IMR-90 (cell line): ENCODE data around the gene SLC39A3. TPM values are rescaled to one million over a fixed set of nuclear protein-coding genes. Genes with fewer than 3 reads are reported as not detected.

ENCODE experiments used
- ATAC-seq: fragments of 200-7000 bp; cut with Tn5 transposase; 2 replicates; pipeline ENCODE4 v1.9.1; 2020; ENCODE audit warnings: low read depth, mild to moderate bottlenecking, moderate library complexity
- BruUV-seq: library from RNA; stranded (reverse); fragments of 400-500 nt; replicated peaks from 2 replicates; lab custom pipeline; 2021; lab: Mats Ljungman, UMichigan
- CTCF ChIA-PET: fragments of 300-600 bp; formaldehyde crosslinking; extraction: SDS; loops from one replicate; lab custom pipeline; 2021; ENCODE audit warnings: antibody characterized with exemption; lab: Yijun Ruan, JAX
- POLR2A ChIA-PET: fragments of 300-600 bp; sonication (Branson Sonifier 250); formaldehyde crosslinking; loops from one replicate; lab custom pipeline; 2022; ENCODE audit warnings: antibody characterized with exemption; ENCODE audit not compliant: unreplicated experiment; lab: Charles Lee
- DNase-seq: peaks from one replicate; pipeline ENCODE4 v3.0.0; 2013
- H2AFZ ChIP-seq: replicated peaks from 2 replicates; pipeline ENCODE3; 2013; ENCODE audit warnings: low read length, mild to moderate bottlenecking; ENCODE audit not compliant: poor library complexity
- H2AK5ac ChIP-seq: 2 replicates; pipeline ENCODE4 v1.6.1; 2013; ENCODE audit warnings: low read depth, low read length, inconsistent platforms
- H2AK9ac ChIP-seq: replicated peaks from 2 replicates; pipeline ENCODE3; 2013; ENCODE audit warnings: mild to moderate bottlenecking, low read depth, low read length, moderate library complexity; ENCODE audit not compliant: poor library complexity
- H2BK120ac ChIP-seq: 2 replicates; pipeline ENCODE4 v1.6.1; 2013; ENCODE audit warnings: low read depth, low read length, inconsistent platforms
- H2BK15ac ChIP-seq: 3 replicates; pipeline ENCODE4 v1.6.1; 2013; ENCODE audit warnings: low read depth, low read length, inconsistent platforms
- H2BK20ac ChIP-seq: 2 replicates; pipeline ENCODE4 v1.6.1; 2013; ENCODE audit warnings: low read depth, mild to moderate bottlenecking, inconsistent platforms, low read length, moderate library complexity
- H2BK5ac ChIP-seq: 2 replicates; pipeline ENCODE4 v1.6.1; 2013; ENCODE audit warnings: mild to moderate bottlenecking, low read depth, low read length, inconsistent platforms; ENCODE audit not compliant: poor library complexity, severe bottlenecking
- H3K14ac ChIP-seq: replicated peaks from 2 replicates; pipeline ENCODE4 v1.6.1; 2013; ENCODE audit warnings: low read depth, low read length, inconsistent platforms
- H3K18ac ChIP-seq: 2 replicates; pipeline ENCODE4 v1.6.1; 2013; ENCODE audit warnings: low read depth, low read length, control low read depth
- H3K23ac ChIP-seq: 2 replicates; pipeline ENCODE4 v1.6.1; 2013; ENCODE audit warnings: low read depth, low read length, inconsistent platforms
- H3K27ac ChIP-seq: 2 replicates; pipeline ENCODE4 v1.5.1; 2013; ENCODE audit warnings: mild to moderate bottlenecking, control low read depth, low read length; ENCODE audit not compliant: insufficient read depth
- H3K27me3 ChIP-seq: 2 replicates; pipeline ENCODE4 v1.6.1; 2013; ENCODE audit warnings: low read length; ENCODE audit not compliant: control insufficient read depth, insufficient read depth
- H3K36me3 ChIP-seq: 2 replicates; pipeline ENCODE4 v1.6.1; 2013; ENCODE audit warnings: low read length, mixed read lengths; ENCODE audit not compliant: control insufficient read depth, insufficient read depth
- H3K4ac ChIP-seq: 2 replicates; pipeline ENCODE4 v1.6.1; 2013; ENCODE audit warnings: low read depth, low read length, inconsistent platforms
- H3K4me1 ChIP-seq: 2 replicates; pipeline ENCODE4 v1.6.1; 2013; ENCODE audit warnings: low read length, mixed read lengths; ENCODE audit not compliant: control insufficient read depth, insufficient read depth
- H3K4me2 ChIP-seq: 2 replicates; pipeline ENCODE4 v1.6.1; 2013; ENCODE audit warnings: low read depth, mild to moderate bottlenecking, control low read depth, low read length, moderate library complexity
- H3K4me3 ChIP-seq: 2 replicates; pipeline ENCODE4 v1.5.1; 2013; ENCODE audit warnings: low read depth, mild to moderate bottlenecking, control low read depth, low read length, moderate library complexity; ENCODE audit not compliant: insufficient read depth
- H3K56ac ChIP-seq: 2 replicates; pipeline ENCODE4 v1.6.1; 2013; ENCODE audit warnings: low read length, inconsistent platforms; ENCODE audit not compliant: insufficient read depth; ENCODE audit errors: extremely low read depth
- H3K79me1 ChIP-seq, 2 experiments: 2 replicates each; pipeline ENCODE4 v1.6.1; 2013; ENCODE audit warnings: low read length in 2 of 2, inconsistent platforms in 1 of 2, low read depth in 1 of 2
- H3K9ac ChIP-seq: 2 replicates; pipeline ENCODE4 v1.6.1; 2013; ENCODE audit warnings: low read depth, low read length, control low read depth
- H3K9me1 ChIP-seq: 2 replicates; pipeline ENCODE4 v1.6.1; 2013; ENCODE audit warnings: low read length, inconsistent platforms; ENCODE audit not compliant: insufficient read depth
- H3K9me3 ChIP-seq: 2 replicates; pipeline ENCODE4 v1.6.1; 2013; ENCODE audit warnings: low read length; ENCODE audit not compliant: control insufficient read depth, insufficient read depth
- H4K20me1 ChIP-seq: 2 replicates; pipeline ENCODE4 v1.6.1; 2013; ENCODE audit warnings: low read length, inconsistent platforms; ENCODE audit not compliant: insufficient read depth
- H4K5ac ChIP-seq: 2 replicates; pipeline ENCODE4 v1.6.1; 2013; ENCODE audit warnings: mild to moderate bottlenecking, low read depth, low read length, control low read depth
- H4K8ac ChIP-seq, 2 experiments: 2 replicates each; pipeline ENCODE4 v1.6.1; 2013; ENCODE audit warnings: low read depth in 2 of 2, low read length in 2 of 2, control low read depth in 1 of 2, inconsistent platforms in 1 of 2
- H4K91ac ChIP-seq: 2 replicates; pipeline ENCODE4 v1.6.1; 2013; ENCODE audit warnings: low read depth, low read length, inconsistent platforms; ENCODE audit not compliant: insufficient read depth
- RAD21 ChIP-seq: IDR thresholded peaks from 2 replicates; pipeline ENCODE4 v1.6.1; 2012; ENCODE audit warnings: low read length, improper control_type of control experiment
- RFX5 ChIP-seq: IDR thresholded peaks from 2 replicates; pipeline ENCODE4 v1.8.0; 2012; ENCODE audit warnings: low read depth, mild to moderate bottlenecking, low read length, moderate library complexity
- WGBS, 2 experiments: methylation state at CpG; one replicate each; pipeline versions ENCODE4 v1.1.5 to v1.1.7; 2013; ENCODE audit warnings: missing lambda C conversion rate in 2 of 2; ENCODE audit not compliant: insufficient read length in 1 of 2; ENCODE audit errors: extremely low coverage in 2 of 2; 5-methylcytosine and 5-hydroxymethylcytosine counted together
- dilution Hi-C: fragments of 300-500 bp; cut with HindIII; formaldehyde crosslinking; loops from one replicate; pipeline ENCODE4 v1.14.3; 2018; ENCODE audit warnings: low sequenced_read_pairs; ENCODE audit not compliant: unreplicated experiment
- in situ Hi-C: fragments of 300-500 bp; cut with MboI; formaldehyde crosslinking; loops from 3 replicates; pipeline ENCODE4 v1.14.3; 2019; ENCODE audit warnings: low sequenced_read_pairs, inconsistent platforms, mixed read lengths
- intact Hi-C: fragments of 100-400 bp; cut with micrococcal nuclease; formaldehyde crosslinking; loops from 2 replicates; pipeline ENCODE4 v1.10.0; 2022
- polyA plus RNA-seq, 3 experiments: library from polyadenylated mRNA; depleted of rRNA; stranded (reverse); fragments of >200 nt; gene quantifications; 2 replicates each; pipeline ENCODE4 v1.2.3, GENCODE V29; 2012; ENCODE audit warnings: low replicate concordance in 1 of 3
- total RNA-seq: library from RNA; depleted of rRNA; stranded (reverse); fragments of >200 nt; gene quantifications from 2 replicates; pipeline ENCODE4 v1.2.3, GENCODE V29; 2012
- TF ChIP-seq, protein P1 (sequence below): fragments of 150-350 bp; IDR thresholded peaks from 2 replicates; pipeline ENCODE4 v1.6.1; 2017; ENCODE audit warnings: mild to moderate bottlenecking, antibody characterized with exemption, low read length, low read depth
- TF ChIP-seq, protein P2 (sequence below): fragments of 150-350 bp; IDR thresholded peaks from 2 replicates; pipeline ENCODE4 v1.6.1; 2016; ENCODE audit warnings: low read depth, mild to moderate bottlenecking, low read length, moderate library complexity, borderline replicate concordance

Gene SLC39A3
- total and polyA plus RNA-seq, 2 of the 4 experiments (the other 2 are of a cell fraction), result 12.4 to 38.2 TPM

DNA sequence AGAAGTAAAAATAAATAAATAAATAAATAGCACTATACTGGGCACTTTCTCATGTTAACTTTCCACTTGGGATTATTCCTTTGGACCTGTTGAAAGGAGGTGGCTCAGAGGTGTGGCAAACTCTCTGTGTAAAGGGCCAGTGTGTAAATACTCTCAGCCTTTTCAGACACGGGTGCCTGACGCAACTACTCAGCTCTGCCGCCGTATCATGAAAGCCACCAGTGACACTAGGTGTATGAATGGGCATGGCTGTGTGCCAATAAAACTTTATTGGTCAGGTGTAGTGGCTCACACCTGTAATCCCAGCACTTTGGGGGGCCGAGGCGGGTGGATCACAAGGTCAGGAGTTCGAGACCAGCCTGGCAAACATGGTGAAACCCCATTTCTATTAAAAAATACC lies 20.1 kb upstream of the SLC39A3 start:
- H4K5ac ChIP-seq, result no peak overlapping the region
- H4K8ac ChIP-seq, result no peak overlapping the region
- no peak overlapping the region for H3K18ac ChIP-seq
- H2AK9ac ChIP-seq, result no peak overlapping the region
- peaks cover 75% of the 10 kb centered on the region for H3K36me3 ChIP-seq
- no peak for DNase-seq
- POLR2A ChIA-PET, result no interaction called here
- no peak overlapping the region for H3K23ac ChIP-seq
- no peak overlapping the region for H2AFZ ChIP-seq
- intact Hi-C loops, result no loop called here
- dilution Hi-C loops, result no loop called here
- H3K56ac ChIP-seq, result no peak overlapping the region
- no peaks in the 10 kb centered on the region for H3K9me3 ChIP-seq
- ATAC-seq, result no peak
- H3K4me1 ChIP-seq, result no peaks in the 10 kb centered on the region
- no peak overlapping the region for H3K4ac ChIP-seq
- H2BK20ac ChIP-seq, result no peak overlapping the region
- BruUV-seq, result no TSS peak
- H2BK15ac ChIP-seq, result no peak overlapping the region
- in situ Hi-C loops, result no loop called here
- H4K91ac ChIP-seq, result no peak overlapping the region
- H3K14ac ChIP-seq, result no peak overlapping the region
- H3K4me3 ChIP-seq, result no peak overlapping the region
- no peaks in the 10 kb centered on the region; the same call in 1 of the 2 replicates for H3K9me1 ChIP-seq
- no peak overlapping the region for H2BK120ac ChIP-seq
- no peak overlapping the region for H2AK5ac ChIP-seq
- 79% methylated on average over 4 of the region's 7 CpGs; no CpG with 5 or more reads in 1 of the 2 experiments for WGBS, 2 experiments
- no peaks in the 10 kb centered on the region for H3K27me3 ChIP-seq
- CTCF ChIA-PET, result no interaction called here
- peaks cover 0 to 13% of the 10 kb centered on the region in 2 experiments; a peak in 3 of 4 replicates for H3K79me1 ChIP-seq
- no peak overlapping the region for H3K4me2 ChIP-seq
- peaks cover 3% of the 10 kb centered on the region for H4K20me1 ChIP-seq
- no peak overlapping the region for H3K9ac ChIP-seq
- H3K27ac ChIP-seq, result no peak overlapping the region
- TF ChIP-seq RFX5, result no peak
- TF ChIP-seq, protein P1, sequence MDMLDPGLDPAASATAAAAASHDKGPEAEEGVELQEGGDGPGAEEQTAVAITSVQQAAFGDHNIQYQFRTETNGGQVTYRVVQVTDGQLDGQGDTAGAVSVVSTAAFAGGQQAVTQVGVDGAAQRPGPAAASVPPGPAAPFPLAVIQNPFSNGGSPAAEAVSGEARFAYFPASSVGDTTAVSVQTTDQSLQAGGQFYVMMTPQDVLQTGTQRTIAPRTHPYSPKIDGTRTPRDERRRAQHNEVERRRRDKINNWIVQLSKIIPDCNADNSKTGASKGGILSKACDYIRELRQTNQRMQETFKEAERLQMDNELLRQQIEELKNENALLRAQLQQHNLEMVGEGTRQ, result no peak
- TF ChIP-seq, protein P2, sequence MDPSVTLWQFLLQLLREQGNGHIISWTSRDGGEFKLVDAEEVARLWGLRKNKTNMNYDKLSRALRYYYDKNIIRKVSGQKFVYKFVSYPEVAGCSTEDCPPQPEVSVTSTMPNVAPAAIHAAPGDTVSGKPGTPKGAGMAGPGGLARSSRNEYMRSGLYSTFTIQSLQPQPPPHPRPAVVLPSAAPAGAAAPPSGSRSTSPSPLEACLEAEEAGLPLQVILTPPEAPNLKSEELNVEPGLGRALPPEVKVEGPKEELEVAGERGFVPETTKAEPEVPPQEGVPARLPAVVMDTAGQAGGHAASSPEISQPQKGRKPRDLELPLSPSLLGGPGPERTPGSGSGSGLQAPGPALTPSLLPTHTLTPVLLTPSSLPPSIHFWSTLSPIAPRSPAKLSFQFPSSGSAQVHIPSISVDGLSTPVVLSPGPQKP, result no peak
- TF ChIP-seq RAD21, result no peak
- H2BK5ac ChIP-seq, result no peak overlapping the region
